Fibroblast of pulmonary artery (primary cell): ENCODE data around the gene KLHL6.

Experiments
- DNase-seq: peaks from one replicate; pipeline ENCODE4 v3.0.0-alpha.2; 2010; ENCODE audit warnings: low read depth
- H3K4me3 ChIP-seq: replicated peaks from 2 replicates; pipeline ENCODE4 v1.5.1; 2011; ENCODE audit warnings: low read depth, mild to moderate bottlenecking, control low read depth, low read length, moderate library complexity
- CTCF ChIP-seq: IDR thresholded peaks from 2 replicates; pipeline ENCODE4 v1.5.1; 2011; ENCODE audit warnings: mild to moderate bottlenecking, control low read depth, low read length, inconsistent platforms; ENCODE audit errors: missing control alignments

KLHL6 gene

GRCh38 chr3:183506674-183507320, 48.7 kb downstream of the KLHL6 start:
- no peak for TF ChIP-seq CTCF
- no peak overlapping the region for H3K4me3 ChIP-seq
- DNase-seq = peak; percentile 17

DNA sequence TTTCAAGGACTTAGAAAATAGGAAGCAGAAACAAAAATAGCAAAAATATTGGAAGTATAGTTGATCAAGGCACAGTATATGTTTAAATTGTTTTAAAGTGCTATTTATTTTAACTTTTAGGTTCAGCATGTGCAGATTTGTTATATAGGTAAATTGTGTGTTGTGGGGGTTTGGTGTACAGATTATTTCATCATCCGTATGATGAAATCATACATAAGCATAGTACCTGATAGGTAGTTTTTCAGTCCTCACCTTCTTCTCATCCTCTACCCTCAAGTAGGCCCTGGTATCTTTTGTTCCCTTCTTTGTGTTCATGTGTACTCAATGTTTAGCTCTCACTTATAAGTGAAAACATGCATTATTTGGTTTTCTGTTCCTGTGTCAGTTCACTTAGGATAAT, 50.9 kb downstream of the KLHL6 start:
- no peak for DNase-seq
- TF ChIP-seq CTCF = no peak
- no peak overlapping the region for H3K4me3 ChIP-seq

DNA sequence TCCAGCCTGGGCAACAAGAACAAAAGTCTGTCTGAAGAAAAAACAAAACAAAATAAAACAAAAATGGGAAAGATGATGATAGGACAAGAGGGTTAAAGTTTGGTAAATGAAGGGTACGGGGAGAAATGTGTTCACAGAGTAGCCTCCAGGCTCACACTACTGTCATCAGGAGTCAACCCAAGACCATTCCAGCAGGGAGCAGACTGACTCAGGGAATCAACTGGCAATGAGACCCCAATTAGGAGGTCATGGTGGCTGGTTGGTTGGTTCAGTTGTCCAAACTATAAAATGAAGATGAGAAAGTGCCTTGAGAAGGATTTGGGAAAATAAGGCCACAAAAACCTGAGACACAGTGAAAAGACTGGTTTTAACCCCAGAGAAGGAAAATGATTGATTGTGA, 51.8 kb downstream of the KLHL6 start:
- TF ChIP-seq CTCF = peak; percentile 5
- no peak overlapping the region for H3K4me3 ChIP-seq
- DNase-seq = no peak

- DNase-seq = peak; percentile 50
- peak; percentile 40 for TF ChIP-seq CTCF
- no peak overlapping the region for H3K4me3 ChIP-seq
Measured at GRCh38 chr3:183502237-183503181, 53.0 kb downstream of the KLHL6 start.

DNA sequence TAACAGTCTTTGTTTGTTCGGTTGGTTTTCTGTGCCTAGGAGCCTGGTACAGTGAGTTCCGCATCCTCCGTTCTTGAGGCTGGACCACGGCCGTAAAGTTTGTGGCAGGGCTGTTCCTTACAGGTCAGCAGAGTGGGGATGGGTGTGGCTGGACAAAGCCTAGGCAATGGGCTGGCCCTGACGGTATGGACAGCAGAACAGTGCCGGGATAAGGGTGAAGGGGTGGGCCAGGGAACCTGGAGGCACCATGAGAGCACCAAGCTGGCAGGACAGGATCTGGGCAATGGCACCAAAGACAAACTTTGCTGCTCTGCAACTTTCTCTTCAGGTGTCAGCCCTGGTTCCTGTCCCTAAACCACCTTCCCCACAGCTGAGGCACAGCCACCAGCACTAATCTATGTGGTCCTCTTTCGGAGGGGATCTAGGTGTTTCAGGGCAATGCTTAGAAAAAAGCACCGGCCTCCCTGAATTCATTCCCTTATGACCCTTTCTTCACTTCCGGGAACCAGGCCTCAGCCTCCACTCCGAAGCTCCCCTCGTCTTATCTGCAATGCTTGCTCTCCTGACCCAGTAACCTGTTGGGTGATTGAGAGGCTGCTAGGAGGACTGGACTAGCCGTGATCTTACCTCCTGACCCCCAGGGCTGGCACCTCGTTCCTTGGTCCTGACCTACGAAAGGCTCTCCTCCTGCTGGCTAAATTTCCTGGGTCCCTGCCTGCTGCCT, 54.4 kb downstream of the KLHL6 start:
- DNase-seq = no peak
- no peak for TF ChIP-seq CTCF
- no peak overlapping the region for H3K4me3 ChIP-seq

GRCh38 chr3:183500319-183500718, 55.2 kb downstream of the KLHL6 start:
- H3K4me3 ChIP-seq = no peak overlapping the region
- no peak for TF ChIP-seq CTCF
- DNase-seq = no peak
